AG04449 (cell line): ENCODE measurements around the gene IDH3B.
"Not testable (repeated sequence)": the region's sequence is repeated elsewhere in the genome, so short reads cannot be mapped to it uniquely, and the experiment has no call there.

ENCODE experiments used
- CTCF ChIA-PET: fragments of 350-600 bp; formaldehyde crosslinking; extraction: SDS; loops from one replicate; lab custom pipeline; 2021; ENCODE audit warnings: antibody characterized with exemption; lab: Yijun Ruan, JAX
- POLR2A ChIA-PET: fragments of 400-600, 350-600 bp; formaldehyde crosslinking; extraction: SDS; loops from one replicate; lab custom pipeline; 2020; ENCODE audit warnings: antibody characterized with exemption, inconsistent platforms; lab: Yijun Ruan, JAX
- DNase-seq: peaks from one replicate; pipeline ENCODE4 v3.0.0-alpha.2; 2010; ENCODE audit warnings: low read depth, low spot score
- H3K4me3 ChIP-seq: 2 replicates; pipeline ENCODE4 v1.5.1; 2011; ENCODE audit warnings: low read depth, mild to moderate bottlenecking, control low read depth, low read length
- TF ChIP-seq, protein P1 (sequence below): IDR thresholded peaks from one replicate; pipeline ENCODE4 v1.5.1; 2011; ENCODE audit warnings: mild to moderate bottlenecking, moderate library complexity, low read length, control low read depth, inconsistent platforms; ENCODE audit not compliant: insufficient read depth; ENCODE audit errors: missing control alignments

IDH3B gene

DNA sequence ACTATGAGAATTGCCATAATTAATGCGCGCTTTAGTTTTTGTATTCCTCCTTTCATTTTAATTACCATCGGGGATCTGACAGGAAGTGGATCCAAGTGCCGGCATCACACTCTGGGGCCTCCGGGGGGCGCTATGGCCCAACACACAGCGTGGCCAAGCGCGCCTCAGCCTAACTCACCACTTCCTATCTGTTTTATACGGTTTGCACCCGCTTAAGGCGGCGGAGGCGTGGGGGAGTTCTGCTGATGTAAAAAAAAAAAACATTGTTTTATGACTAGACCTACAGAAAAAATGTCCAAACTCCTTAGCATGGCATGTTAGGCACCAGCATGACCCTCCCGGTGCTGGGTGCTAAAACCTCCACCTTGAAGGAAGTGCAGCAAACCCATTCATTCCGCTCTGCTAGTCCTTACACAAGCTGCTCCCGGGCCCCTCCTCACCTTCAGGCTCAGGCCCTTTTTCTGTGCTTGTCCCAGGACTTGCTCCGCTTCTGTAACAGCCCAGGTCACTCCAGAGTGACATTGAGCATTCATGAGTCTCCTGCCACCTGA, 24.1 kb upstream of the IDH3B start:
- no peak overlapping the region for H3K4me3 ChIP-seq
- TF ChIP-seq, protein P1, sequence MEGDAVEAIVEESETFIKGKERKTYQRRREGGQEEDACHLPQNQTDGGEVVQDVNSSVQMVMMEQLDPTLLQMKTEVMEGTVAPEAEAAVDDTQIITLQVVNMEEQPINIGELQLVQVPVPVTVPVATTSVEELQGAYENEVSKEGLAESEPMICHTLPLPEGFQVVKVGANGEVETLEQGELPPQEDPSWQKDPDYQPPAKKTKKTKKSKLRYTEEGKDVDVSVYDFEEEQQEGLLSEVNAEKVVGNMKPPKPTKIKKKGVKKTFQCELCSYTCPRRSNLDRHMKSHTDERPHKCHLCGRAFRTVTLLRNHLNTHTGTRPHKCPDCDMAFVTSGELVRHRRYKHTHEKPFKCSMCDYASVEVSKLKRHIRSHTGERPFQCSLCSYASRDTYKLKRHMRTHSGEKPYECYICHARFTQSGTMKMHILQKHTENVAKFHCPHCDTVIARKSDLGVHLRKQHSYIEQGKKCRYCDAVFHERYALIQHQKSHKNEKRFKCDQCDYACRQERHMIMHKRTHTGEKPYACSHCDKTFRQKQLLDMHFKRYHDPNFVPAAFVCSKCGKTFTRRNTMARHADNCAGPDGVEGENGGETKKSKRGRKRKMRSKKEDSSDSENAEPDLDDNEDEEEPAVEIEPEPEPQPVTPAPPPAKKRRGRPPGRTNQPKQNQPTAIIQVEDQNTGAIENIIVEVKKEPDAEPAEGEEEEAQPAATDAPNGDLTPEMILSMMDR = peak; percentile 78

DNA sequence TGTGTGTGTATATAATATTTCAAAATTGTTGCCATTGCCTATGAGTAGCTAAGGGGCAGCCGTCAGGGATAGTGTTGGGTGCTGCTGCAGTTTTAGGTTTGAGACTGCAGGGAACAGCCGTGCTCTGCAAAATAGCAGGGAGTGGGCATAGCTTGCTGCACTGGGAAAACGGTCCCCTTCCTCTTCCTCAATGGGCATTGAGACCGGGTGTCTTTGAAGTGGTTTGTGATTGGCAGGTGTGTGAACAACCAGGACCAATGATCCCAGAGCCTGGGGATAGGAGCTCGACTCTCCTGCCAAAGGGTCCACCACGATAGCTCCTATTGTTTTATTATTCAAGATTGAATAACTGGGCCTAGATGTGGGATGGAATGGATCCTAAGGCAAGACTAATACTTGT, 23.5 kb upstream of the IDH3B start:
- POLR2A ChIA-PET = no interaction called here
- H3K4me3 ChIP-seq = no peak overlapping the region
- CTCF ChIA-PET = interaction anchor here (0.6 to 5.6 kb wide), 17 partner anchors 9 to 314 kb away, joined by 3 to 77 read pairs (median 5); partner anchors contain the start of gene IDH3B
- no peak for DNase-seq
- TF ChIP-seq, protein P1 = no peak

More for the DNA sequence above, 24.1 kb upstream of the IDH3B start:
- DNase-seq = peak; percentile 3
- CTCF ChIA-PET = interaction anchor here (0.6 to 5.6 kb wide), 22 partner anchors 9 to 341 kb away, joined by 3 to 77 read pairs (median 5); partner anchors contain the start of gene IDH3B
- POLR2A ChIA-PET = interaction anchor here (0.7 kb wide), 1 partner anchor 13 kb away, joined by 3 read pairs; no protein-coding TSS in a partner anchor

DNA sequence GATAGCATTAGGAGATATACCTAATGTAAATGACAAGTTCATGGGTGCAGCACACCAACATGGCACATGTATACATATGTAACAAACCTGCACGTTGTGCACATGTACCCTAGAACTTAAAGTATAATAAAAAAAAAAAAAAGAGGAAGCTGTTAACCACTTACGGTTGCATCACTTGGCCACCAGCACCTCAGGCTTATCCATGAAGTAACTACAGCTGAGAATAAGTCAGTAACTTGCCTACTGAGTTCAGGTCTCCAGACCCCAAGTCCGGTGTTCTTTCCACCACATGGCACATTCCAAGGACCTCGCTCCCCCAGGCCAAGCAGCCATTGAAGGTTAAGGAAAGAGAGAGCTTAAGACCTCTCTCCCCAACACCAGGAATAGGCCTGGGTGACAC, 20.8 kb upstream of the IDH3B start:
- CTCF ChIA-PET = interaction anchor here (1.5 to 5.6 kb wide), 4 partner anchors 10 to 166 kb away, joined by 6 to 77 read pairs (median 24); no protein-coding TSS in a partner anchor
- DNase-seq, H3K4me3 ChIP-seq, POLR2A ChIA-PET: not testable (repeated sequence)

DNA sequence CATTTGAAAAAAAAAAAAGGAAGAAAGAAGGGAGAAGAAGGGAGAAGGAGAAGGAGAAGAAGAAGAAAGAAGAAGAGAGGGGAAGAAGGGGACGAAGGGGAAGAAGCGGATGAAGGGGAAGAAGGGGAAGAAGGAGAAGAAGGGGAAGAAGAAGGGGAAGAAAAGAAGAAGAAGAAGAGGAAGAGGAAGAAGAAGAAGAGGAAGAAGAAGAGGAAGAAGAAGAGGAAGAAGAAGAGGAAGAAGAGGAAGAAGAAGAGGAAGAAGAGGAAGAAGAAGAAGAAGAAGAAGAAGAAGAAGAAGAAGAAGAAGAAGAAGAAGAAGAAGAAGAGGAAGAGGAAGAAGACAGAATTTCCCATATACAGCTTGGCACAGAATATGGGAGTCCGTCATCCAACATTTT, 18.0 kb upstream of the IDH3B start:
- CTCF ChIA-PET, H3K4me3 ChIP-seq, POLR2A ChIA-PET, DNase-seq: not testable (repeated sequence)

DNA sequence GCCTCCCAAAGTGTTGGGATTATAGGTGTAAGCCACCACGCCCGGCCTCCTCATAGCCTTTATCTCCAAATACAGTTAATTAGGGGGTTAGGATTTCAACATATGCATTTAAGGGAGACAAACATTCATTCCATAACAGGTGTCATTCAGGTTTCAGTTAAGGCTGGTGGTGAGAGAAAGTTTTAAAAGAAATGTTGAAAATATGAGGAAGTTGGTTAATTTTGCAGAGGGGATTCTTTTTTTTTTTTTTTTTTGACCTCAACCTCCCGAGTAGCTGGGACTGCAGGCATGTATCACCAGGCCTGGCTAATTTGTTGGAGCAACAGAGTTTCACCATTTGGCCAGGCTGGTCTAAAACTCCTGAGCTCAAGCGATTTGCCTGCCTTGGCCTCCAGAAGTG, 16.0 kb upstream of the IDH3B start:
- no peak for DNase-seq
- TF ChIP-seq, protein P1 = no peak
- CTCF ChIA-PET = no interaction called here
- POLR2A ChIA-PET = no interaction called here
- no peak overlapping the region for H3K4me3 ChIP-seq

DNA sequence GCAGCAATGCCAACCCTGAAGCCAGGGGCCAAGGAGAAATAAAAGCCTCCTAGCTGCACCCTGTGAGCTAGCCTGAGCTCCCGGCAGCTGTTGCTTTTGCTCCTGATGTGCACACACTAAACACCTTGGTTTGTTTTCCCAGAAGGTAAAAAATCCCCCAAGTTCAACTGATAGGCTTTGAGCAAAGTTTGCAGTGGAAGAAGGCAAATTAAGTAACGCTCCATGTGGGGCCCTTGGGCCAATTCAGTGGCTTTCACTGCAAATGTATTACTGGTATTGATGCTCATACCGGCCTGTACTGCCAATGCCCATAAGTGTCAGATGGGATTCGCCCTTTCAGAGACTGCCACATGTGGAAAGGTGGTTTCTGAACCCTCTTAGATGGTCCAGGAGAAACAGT, 9.4 kb upstream of the IDH3B start:
- POLR2A ChIA-PET = no interaction called here

DNA sequence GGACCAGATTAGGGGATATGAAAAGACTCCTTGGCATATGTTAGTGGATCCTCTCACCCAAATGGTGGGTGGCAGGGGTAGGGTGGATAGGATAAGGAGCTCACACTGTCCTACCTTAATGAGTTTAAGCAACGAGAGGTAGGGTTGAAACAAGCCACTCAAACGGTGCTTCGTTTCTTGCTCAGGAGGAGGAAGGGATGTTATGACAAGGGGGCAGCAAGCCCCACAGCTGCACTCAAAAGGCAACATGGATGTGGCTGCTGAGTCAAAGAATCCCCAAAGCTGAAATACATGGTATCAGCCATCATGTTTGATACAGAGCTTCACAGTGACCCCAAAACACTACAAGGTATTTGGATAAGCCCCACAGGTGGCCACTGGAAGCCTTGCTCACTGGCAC, 8.4 kb upstream of the IDH3B start:
- CTCF ChIA-PET = interaction anchor here (1.0 to 1.1 kb wide), 2 partner anchors 8 to 26 kb away, joined by 3 read pairs; partner anchors contain the start of gene IDH3B
- POLR2A ChIA-PET = no interaction called here
- no peak for DNase-seq
- TF ChIP-seq, protein P1 = no peak
- H3K4me3 ChIP-seq = no peak overlapping the region

More for the DNA sequence above, 9.4 kb upstream of the IDH3B start:
- TF ChIP-seq, protein P1 = no peak
- no peak overlapping the region for H3K4me3 ChIP-seq
- CTCF ChIA-PET = no interaction called here
- DNase-seq = no peak
